IgD-negative memory B cell (primary cell): ENCODE results near the gene CCL17. TPM values are rescaled to one million over a fixed set of nuclear protein-coding genes. Genes with fewer than 3 reads are reported as not detected.

ENCODE experiments used
- H3K27ac Mint-ChIP-seq, 3 donors: one replicate each; pipeline ENCODE4 v1.8.0; 2020 to 2022; ENCODE audit warnings: mild to moderate bottlenecking in 3 of 3, mixed read lengths in 3 of 3, moderate library complexity in 1 of 3
- H3K27me3 Mint-ChIP-seq: one replicate; pipeline ENCODE4 v1.8.0; 2021; ENCODE audit warnings: mixed read lengths
- H3K36me3 Mint-ChIP-seq: one replicate; pipeline ENCODE4 v1.8.0; 2020; ENCODE audit warnings: mild to moderate bottlenecking, mixed read lengths
- H3K4me1 Mint-ChIP-seq, 3 donors: one replicate each; pipeline ENCODE4 v1.8.0; 2020 to 2022; ENCODE audit warnings: mixed read lengths in 3 of 3, mild to moderate bottlenecking in 1 of 3
- H3K4me3 Mint-ChIP-seq, 4 donors: one replicate each; pipeline ENCODE4 v1.8.0; 2020 to 2022; ENCODE audit warnings: mild to moderate bottlenecking in 4 of 4, mixed read lengths in 4 of 4, moderate library complexity in 3 of 4
- H3K9me3 Mint-ChIP-seq, 3 donors: one replicate each; pipeline ENCODE4 v1.8.0; 2020 to 2021; ENCODE audit warnings: mixed read lengths in 3 of 3, mild to moderate bottlenecking in 1 of 3
- polyA plus RNA-seq: library from polyadenylated mRNA; unstranded; fragments of 300-500 nt; fragmentation: Illumina TruSeq; gene quantifications from one replicate; pipeline ENCODE4 v1.2.3, GENCODE V29; 2021

CCL17 gene
- polyA plus RNA-seq, 1 donor from 2014 or later, result not detected

DNA sequence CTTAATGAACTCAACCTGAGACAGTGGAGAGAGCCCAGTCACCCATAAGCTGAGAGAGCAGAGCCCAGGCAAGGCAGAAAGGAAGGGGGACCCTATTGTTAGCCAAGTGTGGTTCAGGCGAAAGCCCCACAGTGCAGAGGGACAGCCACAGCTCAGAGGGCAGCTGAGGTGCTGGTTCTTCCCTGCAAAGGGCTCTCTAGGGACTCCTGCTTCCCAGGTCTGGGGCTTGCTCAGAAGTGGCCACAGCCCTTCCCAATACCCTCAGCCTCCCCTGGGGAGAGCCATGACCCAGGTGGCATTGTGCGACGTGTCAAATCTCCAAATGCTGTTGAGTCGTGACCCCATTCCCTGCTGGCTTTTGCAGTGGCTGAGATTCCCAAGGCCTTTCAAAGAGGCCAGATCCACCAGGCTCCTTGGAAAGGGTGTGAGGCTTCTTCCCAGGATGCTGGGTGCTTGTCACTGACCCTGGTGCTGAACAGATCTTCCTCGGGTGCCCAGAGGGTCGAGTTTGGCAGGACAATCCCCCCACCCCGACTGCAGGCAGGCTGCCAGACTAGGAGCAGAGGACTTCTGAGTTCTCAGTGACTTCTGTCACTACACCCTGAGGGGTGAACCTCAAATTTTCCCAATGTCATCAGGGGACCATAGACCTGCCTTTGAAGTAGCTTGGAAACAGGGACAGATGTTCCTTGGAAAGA lies 2.5 kb upstream of the CCL17 start:
- H3K4me1 Mint-ChIP-seq, result peaks cover 0 to 12% (median 9%) of the 10 kb centered on the region in 3 donors
- no peak overlapping the region for H3K27ac Mint-ChIP-seq
- H3K9me3 Mint-ChIP-seq, result no peaks in the 10 kb centered on the region
- H3K36me3 Mint-ChIP-seq, result no peaks in the 10 kb centered on the region
- no peaks in the 10 kb centered on the region for H3K27me3 Mint-ChIP-seq
- no peak overlapping the region for H3K4me3 Mint-ChIP-seq

GRCh38 chr16:57405097-57405496 lies 530 bp downstream of the CCL17 start:
- Mint-ChIP-seq H3K9me3 (no peaks in the 10 kb centered on the region), H3K36me3 (no peaks in the 10 kb centered on the region), H3K27me3 (no peaks in the 10 kb centered on the region), H3K4me3 (no peak overlapping the region), H3K27ac (no peak overlapping the region), H3K4me1 (peaks cover 7 to 12% (median 9%) of the 10 kb centered on the region in 3 donors)

DNA sequence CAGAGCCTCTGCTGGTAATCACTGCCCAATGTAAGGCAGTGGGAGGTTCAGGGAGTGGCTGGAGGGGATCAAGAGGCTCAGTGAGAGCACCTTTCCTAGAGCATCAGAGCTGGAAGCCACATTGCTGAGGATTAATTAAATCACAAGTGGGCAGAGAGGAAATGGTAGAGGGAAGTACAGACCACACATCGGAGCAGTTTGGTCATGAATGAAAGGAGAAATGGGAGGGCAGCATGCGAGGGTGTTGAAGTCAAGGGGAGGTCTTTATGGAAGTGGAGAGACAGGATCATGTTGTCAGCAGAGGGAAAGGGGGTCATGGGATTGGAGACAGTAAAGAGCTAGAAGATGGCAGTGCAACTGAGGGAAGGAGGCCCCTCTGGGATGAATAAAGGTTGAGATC lies 2.3 kb downstream of the CCL17 start:
- H3K27ac Mint-ChIP-seq, result no peak overlapping the region
- H3K36me3 Mint-ChIP-seq, result no peaks in the 10 kb centered on the region
- H3K9me3 Mint-ChIP-seq, result no peaks in the 10 kb centered on the region
- H3K4me3 Mint-ChIP-seq, result no peak overlapping the region
- no peaks in the 10 kb centered on the region for H3K27me3 Mint-ChIP-seq
- H3K4me1 Mint-ChIP-seq, result peaks cover 7 to 17% (median 14%) of the 10 kb centered on the region in 3 donors

GRCh38 chr16:57407521-57408353 lies 3.2 kb downstream of the CCL17 start:
- Mint-ChIP-seq H3K9me3 (no peaks in the 10 kb centered on the region), H3K27ac (no peak overlapping the region), H3K27me3 (no peaks in the 10 kb centered on the region), H3K4me3 (no peak overlapping the region), H3K4me1 (peaks cover 7 to 20% (median 20%) of the 10 kb centered on the region in 3 donors), H3K36me3 (no peaks in the 10 kb centered on the region)

DNA sequence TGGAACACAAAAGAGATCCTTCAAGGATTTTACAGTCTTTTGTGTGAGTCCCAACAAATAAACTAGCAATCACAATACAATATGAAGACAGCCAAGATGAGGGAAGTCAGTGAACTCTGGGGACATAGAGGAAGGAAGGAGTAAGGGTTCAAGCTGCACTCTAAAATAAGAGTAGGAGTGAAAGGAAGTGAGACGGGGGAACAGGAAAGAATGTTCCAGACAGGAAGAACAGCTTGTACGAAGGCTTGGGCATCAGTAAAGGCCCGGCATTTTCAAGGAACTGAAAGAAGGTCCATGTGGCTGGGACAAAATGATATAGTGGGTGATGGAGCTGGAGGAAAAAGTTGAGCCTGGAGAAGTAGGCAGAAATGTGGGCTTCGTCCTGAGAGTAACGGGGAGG lies 4.5 kb downstream of the CCL17 start:
- Mint-ChIP-seq H3K27ac (peak overlapping the region in 2 of 3 donors; percentile 58 to 59), H3K4me1 (peaks cover 14 to 31% (median 29%) of the 10 kb centered on the region in 3 donors), H3K9me3 (no peaks in the 10 kb centered on the region), H3K36me3 (no peaks in the 10 kb centered on the region), H3K27me3 (no peaks in the 10 kb centered on the region), H3K4me3 (peak overlapping the region in 2 of 4 donors; percentile 5 to 45)

DNA sequence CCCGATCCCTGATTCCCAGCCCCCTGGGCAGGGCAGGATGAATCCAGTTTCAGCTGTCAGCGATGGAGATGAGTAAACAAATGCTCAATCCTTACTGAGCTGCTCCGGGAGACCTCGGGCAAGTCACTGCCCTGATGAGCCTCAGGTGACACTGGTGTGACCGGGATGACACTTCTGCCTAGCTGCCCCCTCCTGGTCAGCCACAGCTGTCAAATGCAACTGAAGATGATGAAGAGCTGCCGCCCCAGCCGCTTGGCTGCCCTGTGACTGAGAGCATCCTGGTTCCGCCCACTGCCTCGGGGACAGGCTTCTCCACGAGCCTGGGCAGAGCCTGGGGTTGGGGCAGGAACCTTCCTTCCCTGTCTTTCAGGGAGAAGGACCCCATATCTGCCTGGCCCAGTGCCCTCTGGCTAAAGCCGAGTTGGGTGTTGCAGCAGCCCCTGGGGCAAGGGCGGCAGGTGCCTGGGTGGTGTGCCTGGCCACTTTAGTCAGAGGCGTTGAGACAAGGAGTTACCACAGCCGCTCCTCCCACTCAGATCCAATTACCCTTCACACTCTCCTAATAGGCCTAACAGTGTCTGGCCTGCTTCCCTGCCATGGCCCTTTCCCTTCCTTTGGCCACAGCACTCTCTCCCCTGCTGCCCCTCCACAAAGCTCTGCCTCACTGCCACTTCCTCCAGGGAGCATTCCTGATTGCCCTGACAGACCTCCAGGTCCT lies 5.5 kb downstream of the CCL17 start:
- no peaks in the 10 kb centered on the region for H3K27me3 Mint-ChIP-seq
- peak overlapping the region in 1 of 3 donors; percentile 58 for H3K27ac Mint-ChIP-seq
- H3K36me3 Mint-ChIP-seq, result no peaks in the 10 kb centered on the region
- no peaks in the 10 kb centered on the region for H3K9me3 Mint-ChIP-seq
- H3K4me3 Mint-ChIP-seq, result no peak overlapping the region
- peaks cover 14 to 35% (median 33%) of the 10 kb centered on the region in 3 donors for H3K4me1 Mint-ChIP-seq

GRCh38 chr16:57411362-57411976 lies 6.9 kb downstream of the CCL17 start:
- Mint-ChIP-seq H3K4me3 (no peak overlapping the region), H3K9me3 (no peaks in the 10 kb centered on the region), H3K36me3 (no peaks in the 10 kb centered on the region), H3K27me3 (no peaks in the 10 kb centered on the region), H3K4me1 (peaks cover 14 to 33% (median 31%) of the 10 kb centered on the region in 3 donors), H3K27ac (no peak overlapping the region)

DNA sequence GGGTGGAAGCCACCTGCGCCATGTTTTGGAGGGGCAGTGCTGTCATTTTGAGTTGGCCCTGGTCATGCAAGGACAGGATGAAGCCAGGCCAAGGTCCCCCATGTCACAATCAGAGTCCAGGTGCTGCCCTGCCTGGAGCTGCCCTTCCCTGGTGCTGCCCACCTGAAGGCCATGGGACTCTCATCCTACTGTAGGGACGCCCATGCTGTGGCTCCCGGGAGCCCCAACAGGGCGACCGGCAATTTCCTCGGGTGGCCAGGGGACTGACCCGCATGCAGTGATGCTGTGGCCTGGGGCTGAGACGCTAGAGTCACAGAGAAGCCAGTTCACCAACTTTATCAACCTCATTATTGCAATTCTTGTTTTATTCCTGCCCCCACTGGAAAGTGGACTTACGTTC lies 8.0 kb downstream of the CCL17 start:
- H3K27ac Mint-ChIP-seq, result peak overlapping the region in 2 of 3 donors; percentile 44 to 54
- H3K9me3 Mint-ChIP-seq, result no peaks in the 10 kb centered on the region
- peaks cover 1% of the 10 kb centered on the region for H3K36me3 Mint-ChIP-seq
- H3K4me3 Mint-ChIP-seq, result peak overlapping the region in 1 of 4 donors; percentile 39
- H3K4me1 Mint-ChIP-seq, result peaks cover 20 to 41% (median 36%) of the 10 kb centered on the region in 3 donors
- no peaks in the 10 kb centered on the region for H3K27me3 Mint-ChIP-seq

DNA sequence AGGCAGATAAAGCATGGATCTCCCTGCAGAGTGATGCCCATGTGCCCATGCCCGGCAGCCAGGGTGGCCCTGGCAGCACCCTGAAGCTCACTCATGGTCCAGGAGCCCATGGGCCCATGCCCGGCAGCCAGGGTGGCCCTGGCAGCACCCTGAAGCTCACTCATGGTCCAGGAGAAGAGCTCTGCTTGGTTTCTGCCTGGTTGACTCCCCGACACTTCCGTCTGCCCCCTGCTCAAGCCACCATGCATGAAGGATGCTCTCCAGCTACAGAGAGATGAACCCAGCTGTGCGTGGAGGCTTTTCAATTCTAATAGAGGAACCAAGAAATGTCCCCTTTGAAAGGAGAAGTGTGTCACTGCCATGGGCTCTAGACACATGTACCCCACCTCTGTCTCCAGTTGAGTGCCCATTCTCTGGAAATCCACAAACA lies 8.7 kb downstream of the CCL17 start:
- H3K27ac Mint-ChIP-seq, result peak overlapping the region; percentile 44 to 78 (median 54)
- peaks cover 20 to 41% (median 39%) of the 10 kb centered on the region in 3 donors for H3K4me1 Mint-ChIP-seq
- peaks cover 1% of the 10 kb centered on the region for H3K36me3 Mint-ChIP-seq
- no peaks in the 10 kb centered on the region for H3K27me3 Mint-ChIP-seq
- no peaks in the 10 kb centered on the region for H3K9me3 Mint-ChIP-seq
- H3K4me3 Mint-ChIP-seq, result peak overlapping the region in 2 of 4 donors; percentile 49 to 58

DNA sequence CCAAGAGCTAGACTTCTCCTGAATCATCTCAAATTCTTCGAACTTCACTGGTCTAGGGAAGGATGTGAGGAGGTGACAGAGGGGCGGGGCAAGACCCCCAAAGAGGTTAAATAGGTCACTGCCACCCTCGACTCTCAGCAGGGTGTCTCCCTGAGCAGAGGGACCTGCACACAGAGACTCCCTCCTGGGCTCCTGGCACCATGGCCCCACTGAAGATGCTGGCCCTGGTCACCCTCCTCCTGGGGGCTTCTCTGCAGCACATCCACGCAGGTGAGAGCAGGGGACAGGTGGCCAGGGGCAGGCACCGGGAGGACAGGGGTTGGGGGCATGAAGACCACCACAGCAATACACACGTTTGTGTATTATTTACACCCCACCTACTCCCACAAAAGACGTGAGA lies 9.2 kb downstream of the CCL17 start:
- H3K27ac Mint-ChIP-seq, result peak overlapping the region; percentile 44 to 78 (median 54)
- H3K4me1 Mint-ChIP-seq, result peaks cover 22 to 44% (median 39%) of the 10 kb centered on the region in 3 donors
- peak overlapping the region in 2 of 4 donors; percentile 49 to 58 for H3K4me3 Mint-ChIP-seq

DNA sequence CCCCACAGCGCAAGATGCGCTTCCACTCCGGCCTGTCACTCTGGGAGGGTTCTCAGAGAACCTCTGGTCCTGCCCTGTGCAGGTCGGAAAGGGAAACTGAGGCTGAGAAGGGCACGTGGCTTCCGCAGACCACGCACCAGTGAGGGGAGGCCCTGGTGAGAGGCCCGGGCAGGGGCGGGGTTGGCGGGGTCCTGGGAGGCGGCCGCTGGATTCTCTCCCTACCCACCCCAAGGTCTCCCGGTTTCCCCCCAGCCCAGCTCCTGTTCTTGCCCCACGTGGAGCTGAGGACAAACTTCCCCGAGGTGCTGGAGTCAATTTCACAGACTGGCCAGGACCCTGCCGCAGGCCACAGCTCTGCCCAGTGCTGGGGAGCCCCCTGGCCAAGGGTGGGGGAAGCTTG lies 11.5 kb downstream of the CCL17 start:
- peaks cover 1% of the 10 kb centered on the region for H3K36me3 Mint-ChIP-seq
- no peaks in the 10 kb centered on the region for H3K9me3 Mint-ChIP-seq
- peak overlapping the region in 1 of 3 donors; percentile 53 for H3K27ac Mint-ChIP-seq
- H3K4me3 Mint-ChIP-seq, result no peak overlapping the region
- H3K4me1 Mint-ChIP-seq, result peaks cover 22 to 38% (median 36%) of the 10 kb centered on the region in 3 donors
- no peaks in the 10 kb centered on the region for H3K27me3 Mint-ChIP-seq

More for the DNA sequence above, 9.2 kb downstream of the CCL17 start:
- no peaks in the 10 kb centered on the region for H3K27me3 Mint-ChIP-seq
- H3K36me3 Mint-ChIP-seq, result peaks cover 1% of the 10 kb centered on the region
- no peaks in the 10 kb centered on the region for H3K9me3 Mint-ChIP-seq

DNA sequence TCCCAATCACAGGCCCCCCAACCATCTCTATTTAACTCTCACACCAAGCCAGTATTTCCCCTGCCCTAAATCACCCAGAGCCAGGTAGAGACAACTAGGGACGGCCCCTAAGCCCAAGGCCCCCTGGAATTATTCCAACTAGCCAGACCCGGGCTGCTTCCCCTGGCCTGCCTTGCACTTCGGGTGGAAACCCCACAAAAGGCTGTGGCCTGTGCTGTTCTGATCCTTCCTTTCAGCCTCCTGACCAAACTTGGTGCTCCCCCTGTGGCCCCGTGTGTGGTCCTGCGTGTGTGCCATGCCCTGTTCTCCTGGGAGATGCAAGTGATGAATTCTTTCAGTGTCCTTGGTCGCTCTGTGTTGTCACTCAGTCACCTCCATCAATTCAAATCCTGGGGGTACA lies 14.9 kb downstream of the CCL17 start:
- Mint-ChIP-seq H3K36me3 (peaks cover 4% of the 10 kb centered on the region), H3K9me3 (no peaks in the 10 kb centered on the region), H3K4me3 (peak overlapping the region in 1 of 4 donors; percentile 76), H3K27ac (peak overlapping the region in 1 of 3 donors; percentile 67), H3K4me1 (peaks cover 15 to 22% (median 22%) of the 10 kb centered on the region in 3 donors), H3K27me3 (no peaks in the 10 kb centered on the region)

DNA sequence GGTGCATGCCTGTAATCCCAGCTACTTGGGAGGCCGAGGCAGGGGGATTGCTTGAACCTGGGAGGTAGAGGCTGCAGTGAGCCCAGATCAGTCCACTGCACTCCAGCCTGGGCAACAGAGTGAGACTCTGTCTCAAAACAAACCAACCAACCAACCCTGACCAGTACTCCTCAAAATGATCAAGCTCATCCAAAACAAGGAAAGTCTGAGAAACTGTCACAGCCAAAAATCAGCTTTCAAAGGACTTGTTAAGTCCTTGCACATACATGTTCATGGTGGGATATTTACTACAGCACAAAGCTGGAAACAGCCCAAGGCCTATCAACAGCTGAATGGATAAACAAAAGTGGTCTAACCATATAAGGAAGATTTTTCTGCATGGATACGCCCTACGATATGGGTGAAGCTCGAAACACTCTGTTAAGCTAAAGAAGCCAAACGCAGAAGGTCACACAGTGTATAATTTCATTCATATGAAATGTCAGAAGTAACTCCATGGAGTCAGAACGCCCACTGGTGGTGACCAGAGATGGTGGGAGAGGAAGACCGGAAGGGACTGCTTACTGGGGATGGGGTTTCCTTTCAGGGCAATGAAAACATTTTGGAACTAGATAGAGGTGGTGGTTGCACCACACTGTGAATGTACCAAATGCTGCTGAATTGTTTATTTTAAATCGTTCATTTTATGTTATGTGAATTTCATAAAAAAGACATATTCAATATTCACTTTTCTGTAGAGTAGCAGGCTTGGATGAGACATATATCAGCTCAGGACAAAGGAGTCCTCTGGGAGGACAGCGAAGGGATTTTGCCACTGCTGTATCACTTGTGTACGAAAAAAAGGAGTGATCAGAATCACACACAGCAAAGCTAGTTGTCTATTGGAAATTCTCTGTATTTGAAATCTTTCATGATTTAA lies 17.7 kb downstream of the CCL17 start:
- peaks cover 3% of the 10 kb centered on the region for H3K36me3 Mint-ChIP-seq
- H3K27me3 Mint-ChIP-seq, result no peaks in the 10 kb centered on the region
- peaks cover 9 to 11% (median 10%) of the 10 kb centered on the region in 3 donors for H3K4me1 Mint-ChIP-seq
- no peaks in the 10 kb centered on the region for H3K9me3 Mint-ChIP-seq
- peak overlapping the region in 1 of 4 donors; percentile 29 for H3K4me3 Mint-ChIP-seq
- peak overlapping the region in 1 of 3 donors; percentile 62 for H3K27ac Mint-ChIP-seq
